A549 (cell line): ENCODE measurements around the gene ADAM19.

Experiments
- ESRRA ChIP-seq: fragments of 150-350 bp; IDR thresholded peaks from 2 replicates; pipeline ENCODE4 v1.6.1; 2014; ENCODE audit warnings: mild to moderate bottlenecking, low read length, borderline replicate concordance
- RAD21 ChIP-seq, 2 experiments: fragments of >200 bp in 1 of 2; sonication (Bioruptor Twin) in 1 of 2; formaldehyde crosslinking in 1 of 2; IDR thresholded peaks in 1 of 2; conservative IDR thresholded peaks in 1 of 2; 2 replicates in 1 of 2; 3 replicates in 1 of 2; pipeline ENCODE4 v1.6.1; 2012 to 2018; ENCODE audit warnings: inconsistent platforms in 1 of 2
- ZFP36 ChIP-seq: fragments of 450-650 bp; IDR thresholded peaks from 2 replicates; pipeline ENCODE4 v1.6.1; 2014; ENCODE audit warnings: borderline replicate concordance; ENCODE audit not compliant: partially characterized antibody
- TF ChIP-seq, protein P1 (sequence below): fragments of >200 bp; sonication (Bioruptor Twin); formaldehyde crosslinking; IDR thresholded peaks from 3 replicates; pipeline ENCODE4 v1.5.1; 2016

DNA sequence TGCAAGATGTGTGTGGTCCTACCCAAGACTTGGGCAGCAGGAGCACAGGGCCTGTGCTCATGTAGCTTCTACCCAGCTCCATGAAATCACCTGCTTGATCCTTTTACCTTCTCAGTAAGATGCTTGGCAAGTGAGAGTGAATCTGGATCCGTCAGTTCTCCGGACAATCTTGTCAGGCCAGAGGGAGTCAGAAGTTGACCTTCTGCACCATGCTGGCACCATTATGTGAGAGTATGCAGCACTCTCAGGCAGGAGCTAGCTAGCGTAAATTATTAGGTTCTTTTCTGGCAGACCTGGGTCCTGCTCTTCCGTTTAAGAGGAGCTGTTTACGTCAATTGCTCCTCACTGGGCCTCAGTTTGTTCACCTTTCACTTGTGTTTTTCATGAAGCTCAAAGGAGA lies 37.0 kb upstream of the ADAM19 start:
- TF ChIP-seq RAD21 (conservative IDR thresholded peaks at IDR 0.05 in 1 of 2, IDR thresholded peaks at IDR 0.05 in 1 of 2) (no peak), ESRRA (no peak), ZFP36 (no peak)
- TF ChIP-seq, protein P1, sequence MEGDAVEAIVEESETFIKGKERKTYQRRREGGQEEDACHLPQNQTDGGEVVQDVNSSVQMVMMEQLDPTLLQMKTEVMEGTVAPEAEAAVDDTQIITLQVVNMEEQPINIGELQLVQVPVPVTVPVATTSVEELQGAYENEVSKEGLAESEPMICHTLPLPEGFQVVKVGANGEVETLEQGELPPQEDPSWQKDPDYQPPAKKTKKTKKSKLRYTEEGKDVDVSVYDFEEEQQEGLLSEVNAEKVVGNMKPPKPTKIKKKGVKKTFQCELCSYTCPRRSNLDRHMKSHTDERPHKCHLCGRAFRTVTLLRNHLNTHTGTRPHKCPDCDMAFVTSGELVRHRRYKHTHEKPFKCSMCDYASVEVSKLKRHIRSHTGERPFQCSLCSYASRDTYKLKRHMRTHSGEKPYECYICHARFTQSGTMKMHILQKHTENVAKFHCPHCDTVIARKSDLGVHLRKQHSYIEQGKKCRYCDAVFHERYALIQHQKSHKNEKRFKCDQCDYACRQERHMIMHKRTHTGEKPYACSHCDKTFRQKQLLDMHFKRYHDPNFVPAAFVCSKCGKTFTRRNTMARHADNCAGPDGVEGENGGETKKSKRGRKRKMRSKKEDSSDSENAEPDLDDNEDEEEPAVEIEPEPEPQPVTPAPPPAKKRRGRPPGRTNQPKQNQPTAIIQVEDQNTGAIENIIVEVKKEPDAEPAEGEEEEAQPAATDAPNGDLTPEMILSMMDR: no peak
